GM18517 (cell line): Measurements from ENCODE around the gene CNTRL.
"Not testable (repeated sequence)": the region's sequence is repeated elsewhere in the genome, so short reads cannot be mapped to it uniquely, and the experiment has no call there.

Experiments used
- ATAC-seq: cut with Tn5 transposase; IDR thresholded peaks from one replicate; pipeline ENCODE4 v1.9.1; 2021; ENCODE audit warnings: mild to moderate bottlenecking, moderate library complexity; ENCODE audit not compliant: unreplicated experiment

Gene CNTRL

DNA sequence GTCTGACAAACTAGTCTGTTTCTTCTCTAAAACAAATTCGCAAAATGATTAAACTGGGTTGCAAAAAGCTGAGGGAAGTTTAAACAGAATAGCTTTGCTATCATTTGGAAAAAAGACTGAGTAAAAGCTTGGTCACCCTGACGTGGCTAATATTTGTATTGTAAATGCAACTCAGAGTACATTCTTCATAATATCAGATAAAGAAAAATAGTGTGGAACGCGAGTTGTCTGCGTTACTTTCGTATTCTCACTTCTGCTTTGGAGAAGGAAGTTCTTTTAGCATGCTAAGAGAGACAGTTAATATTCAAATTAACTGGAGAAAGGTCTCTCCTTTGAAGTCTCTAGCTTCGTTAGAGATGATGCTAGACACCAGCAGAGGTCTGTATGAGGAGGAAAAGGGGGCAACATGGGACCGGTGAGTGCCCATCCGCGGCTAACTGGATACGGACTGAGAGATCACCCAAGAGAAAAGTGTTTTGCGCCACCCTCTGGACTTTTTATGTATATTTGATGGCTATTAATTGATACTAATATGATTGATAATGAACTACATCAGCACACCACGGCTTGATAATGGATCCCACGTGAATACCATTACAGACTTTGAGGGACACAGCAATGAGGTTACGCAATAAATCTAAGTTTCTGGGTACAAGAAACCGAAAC, 2.9 kb upstream of the CNTRL start:
- ATAC-seq, result peak; percentile 37

- no peak for ATAC-seq
These were observed 1.7 kb upstream of the CNTRL start for GRCh38 chr9:121073038-121073437.

DNA sequence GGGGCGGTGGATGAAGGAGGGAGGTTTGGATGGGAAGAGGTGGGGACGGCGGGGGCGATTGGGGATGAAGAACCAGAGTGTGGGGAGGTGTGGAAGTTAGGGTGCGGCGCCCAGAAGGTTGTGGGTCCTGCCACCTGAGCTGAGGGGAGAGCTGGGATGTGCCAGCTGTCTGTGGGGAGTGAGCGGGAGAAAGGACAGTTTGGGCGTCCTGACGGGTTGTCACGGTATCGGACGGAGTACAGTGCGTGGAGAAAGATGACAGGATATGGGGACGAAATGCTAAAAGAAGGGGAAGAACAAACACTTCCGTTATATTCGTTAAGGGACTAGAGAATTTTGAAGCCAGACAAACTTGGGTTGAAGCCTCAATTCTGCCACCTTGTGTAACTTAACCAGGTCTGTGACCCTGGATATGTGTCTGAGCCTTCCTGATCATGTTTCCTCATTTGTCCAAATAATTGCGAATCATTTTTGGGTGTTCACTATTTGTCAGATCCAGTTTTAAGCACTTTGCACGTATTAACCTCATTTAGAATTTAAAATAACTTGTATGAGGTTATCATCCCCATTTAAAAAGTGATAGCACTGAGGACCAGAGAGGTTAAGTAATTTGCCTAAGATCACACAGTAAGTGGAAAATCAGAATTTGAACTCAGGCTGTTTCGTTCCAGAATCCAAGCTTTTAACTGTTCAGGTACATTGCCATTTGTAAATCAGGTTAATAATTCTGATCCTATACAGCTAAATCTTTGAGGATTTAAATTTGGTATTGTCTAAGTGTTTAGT, 689 bp downstream of the CNTRL start:
- no peak for ATAC-seq

GRCh38 chr9:121082075-121082474, 7.3 kb downstream of the CNTRL start:
- no peak for ATAC-seq

DNA sequence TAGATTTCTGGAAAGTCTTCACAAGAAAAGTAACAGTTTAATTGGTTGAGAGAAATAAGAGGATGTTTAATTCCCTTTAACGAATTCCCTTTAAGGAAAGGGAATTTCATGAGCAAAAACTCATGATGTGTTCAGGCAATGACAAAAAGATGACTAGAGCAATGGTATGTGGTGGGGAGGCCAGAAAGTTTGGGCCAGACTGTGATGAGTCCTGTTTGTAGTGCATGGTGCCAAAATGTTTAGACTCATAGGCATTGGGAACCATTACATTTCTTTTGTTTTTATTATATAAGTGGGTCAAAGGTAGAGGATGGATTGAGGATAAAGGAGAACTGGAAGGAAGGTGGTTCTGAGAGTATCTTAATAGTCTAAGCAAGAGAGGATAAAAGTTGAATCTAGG, 10.9 kb downstream of the CNTRL start:
- ATAC-seq, result no peak

DNA sequence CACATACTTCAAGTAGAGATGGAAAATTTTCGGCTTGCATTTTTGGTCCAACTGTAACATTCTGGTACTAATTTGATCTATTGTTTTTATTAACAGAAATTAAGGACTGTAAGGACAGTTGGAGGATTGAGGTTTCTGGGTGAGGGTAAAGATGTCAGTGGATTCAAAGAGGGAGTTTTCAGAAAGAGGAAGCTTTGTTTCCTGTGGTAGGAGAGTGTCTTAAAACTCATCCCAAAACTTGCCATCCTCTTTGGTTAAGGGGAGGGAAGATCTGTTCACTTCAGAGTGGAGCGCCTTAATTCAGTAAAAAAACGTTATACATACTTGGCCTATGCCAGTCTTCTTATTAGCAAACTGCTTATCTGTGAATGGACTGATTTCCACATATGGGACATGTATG, 13.8 kb downstream of the CNTRL start:
- ATAC-seq, result no peak

- not testable (repeated sequence) for ATAC-seq
These were observed 16.0 kb downstream of the CNTRL start for GRCh38 chr9:121090743-121091142.

- ATAC-seq, result no peak
These were observed 20.3 kb downstream of the CNTRL start for GRCh38 chr9:121095057-121095456.

GRCh38 chr9:121098567-121099198, 23.9 kb downstream of the CNTRL start:
- ATAC-seq, result no peak

- not testable (repeated sequence) for ATAC-seq
These were observed 29.3 kb downstream of the CNTRL start for GRCh38 chr9:121104054-121104453.

- ATAC-seq, result no peak
These were observed 30.8 kb downstream of the CNTRL start for GRCh38 chr9:121105531-121105930.

DNA sequence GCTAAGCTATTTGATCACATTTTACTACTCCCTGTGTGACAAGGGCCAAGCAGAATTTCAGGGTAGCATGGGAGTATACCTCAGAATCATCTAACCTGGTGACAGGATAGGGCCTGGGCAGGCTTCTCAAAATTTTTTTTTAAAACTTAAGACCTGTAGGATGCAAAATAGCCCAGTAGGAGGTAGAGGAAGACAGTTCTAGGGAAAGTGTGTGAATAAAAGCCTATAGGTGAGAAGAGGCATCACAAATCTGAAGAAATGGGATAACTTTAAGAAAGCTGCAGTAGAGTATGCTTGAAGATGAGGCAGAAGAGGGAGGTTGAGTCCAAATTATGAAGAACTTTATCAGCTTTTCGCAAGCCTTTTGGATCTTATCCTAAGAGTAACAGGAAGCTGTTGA, 32.3 kb downstream of the CNTRL start:
- no peak for ATAC-seq

DNA sequence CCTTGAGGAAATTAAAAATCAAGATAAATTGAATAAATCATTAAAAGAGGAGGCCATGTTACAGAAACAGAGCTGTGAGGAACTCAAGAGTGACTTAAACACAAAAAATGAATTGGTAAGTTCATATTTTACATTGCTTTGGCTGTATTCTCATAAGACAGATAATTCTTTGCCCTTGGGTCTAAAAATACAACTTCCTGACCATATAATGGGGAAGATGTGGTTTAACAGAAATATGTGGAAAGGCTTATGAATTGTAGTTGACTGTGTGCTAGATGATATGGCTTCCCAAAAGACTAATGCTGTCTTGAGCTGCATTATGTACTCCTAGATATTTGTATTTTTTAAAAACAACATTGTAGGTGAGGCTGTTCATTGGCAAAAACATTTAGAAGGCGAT, 33.1 kb downstream of the CNTRL start:
- no peak for ATAC-seq

GRCh38 chr9:121115466-121115865, 40.7 kb downstream of the CNTRL start:
- ATAC-seq, result no peak

- no peak for ATAC-seq
These were observed 43.5 kb downstream of the CNTRL start for GRCh38 chr9:121118266-121118665.

DNA sequence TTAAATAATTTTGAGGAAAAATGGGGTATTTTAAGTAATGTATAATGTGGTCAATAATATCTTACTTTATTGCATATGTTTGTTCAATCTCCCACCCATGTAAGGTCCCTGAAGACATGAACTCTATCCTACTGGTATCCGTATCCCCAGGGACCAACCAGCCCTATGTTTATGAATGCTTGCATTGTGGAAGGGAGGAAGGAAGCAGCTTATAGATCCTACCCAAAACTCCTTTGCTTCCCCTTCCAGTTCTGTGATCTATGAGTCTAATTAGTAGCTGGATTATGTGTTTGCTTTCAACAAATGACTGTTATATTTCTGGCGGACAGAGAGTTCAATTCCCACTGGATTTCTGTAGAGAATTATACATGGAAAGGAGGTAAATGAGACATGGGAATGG, 45.6 kb downstream of the CNTRL start:
- no peak for ATAC-seq

DNA sequence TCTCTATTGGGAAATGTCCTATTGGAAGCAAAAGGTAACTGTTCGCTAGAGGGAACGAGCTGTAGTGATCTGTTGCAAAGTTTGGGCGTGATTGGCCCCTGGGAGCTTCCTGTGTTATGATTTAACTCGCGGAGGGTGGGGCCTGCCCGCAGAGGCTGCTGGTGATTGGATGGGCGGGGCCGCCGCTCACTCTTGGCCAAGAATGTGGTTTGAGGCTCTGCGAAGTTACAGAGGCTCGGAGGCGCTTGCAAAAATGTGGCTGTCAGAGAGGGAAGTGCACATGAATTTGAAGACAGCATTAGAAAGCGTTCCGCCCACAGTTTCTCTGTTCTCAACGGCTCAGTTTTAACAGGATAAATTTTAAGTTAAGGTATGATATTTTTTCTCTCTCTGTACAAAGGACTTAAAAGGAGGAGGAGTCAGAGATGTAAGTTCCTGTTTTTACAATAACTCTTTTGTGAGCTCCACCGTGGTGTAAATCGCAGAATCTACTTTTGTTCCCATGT, 46.9 kb downstream of the CNTRL start:
- ATAC-seq, result peak; percentile 97

GRCh38 chr9:121122246-121123032, 47.7 kb downstream of the CNTRL start:
- ATAC-seq, result no peak

DNA sequence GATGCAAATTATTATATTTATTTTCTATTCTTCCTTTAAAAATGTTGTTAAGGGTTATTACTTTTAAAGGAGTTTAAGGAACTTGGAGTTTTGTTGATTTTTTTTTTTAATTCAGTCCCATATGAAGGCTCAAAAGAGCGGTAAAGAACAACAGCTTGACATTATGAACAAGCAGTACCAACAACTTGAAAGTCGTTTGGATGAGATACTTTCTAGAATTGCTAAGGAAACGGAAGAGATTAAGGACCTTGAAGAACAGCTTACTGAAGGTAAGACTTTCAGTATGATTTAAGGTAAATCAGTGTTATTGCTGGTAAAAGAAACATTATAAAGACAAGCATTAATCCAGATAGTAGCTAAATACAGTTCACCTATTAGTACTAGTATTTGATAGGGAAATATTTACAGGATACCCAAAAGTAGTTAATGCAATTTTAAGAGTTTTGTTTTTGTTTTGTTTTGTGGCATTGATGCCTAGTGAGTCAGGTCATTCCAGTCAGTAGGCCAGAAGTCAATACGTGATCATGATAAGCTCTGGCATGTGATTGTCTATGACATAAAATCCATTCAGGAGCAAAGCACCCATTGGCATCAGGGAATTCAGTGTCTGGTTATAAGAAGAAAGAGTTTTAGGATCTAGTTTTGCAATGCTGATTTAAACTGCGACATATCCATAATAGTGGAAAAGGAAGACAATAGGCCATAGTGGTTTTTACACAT, 49.2 kb downstream of the CNTRL start:
- ATAC-seq, result no peak

DNA sequence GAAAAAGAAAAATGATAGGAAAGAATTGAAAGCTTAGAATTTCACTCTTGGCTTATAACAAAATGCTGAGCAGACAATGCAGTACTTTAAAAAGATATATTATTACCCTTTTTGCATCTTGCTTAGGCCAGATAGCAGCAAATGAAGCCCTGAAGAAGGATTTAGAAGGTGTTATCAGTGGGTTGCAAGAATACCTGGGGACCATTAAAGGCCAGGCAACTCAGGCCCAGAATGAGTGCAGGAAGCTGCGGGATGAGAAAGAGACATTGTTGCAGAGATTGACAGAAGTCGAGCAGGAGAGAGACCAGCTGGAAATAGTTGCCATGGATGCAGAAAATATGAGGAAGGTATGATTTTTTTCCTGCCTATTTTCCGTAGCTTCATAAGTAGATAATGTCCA, 50.8 kb downstream of the CNTRL start:
- ATAC-seq, result no peak
